Neural crest cell (in vitro differentiated cells): ENCODE data around the gene CHAC2. TPM values are rescaled to one million over a fixed set of nuclear protein-coding genes. Genes with fewer than 3 reads are reported as not detected.
"Not testable (repeated sequence)": the region's sequence is repeated elsewhere in the genome, so short reads cannot be mapped to it uniquely, and the experiment has no call there.

ENCODE experiments used
- DNase-seq: peaks from one replicate; pipeline ENCODE4 v3.0.0; 2021; ENCODE audit warnings: low read depth, mixed read lengths, low spot score
- H3K27ac Mint-ChIP-seq: one replicate; pipeline ENCODE4 v1.8.0; 2021; ENCODE audit warnings: mild to moderate bottlenecking, mixed read lengths; ENCODE audit not compliant: unreplicated experiment
- H3K27me3 Mint-ChIP-seq: 2 replicates; pipeline ENCODE4 v1.8.0; 2021; ENCODE audit warnings: low read depth, mild to moderate bottlenecking, mixed read lengths
- H3K36me3 Mint-ChIP-seq: 2 replicates; pipeline ENCODE4 v1.8.0; 2021; ENCODE audit warnings: low read depth, mild to moderate bottlenecking, mixed read lengths
- H3K4me1 Mint-ChIP-seq: 2 replicates; pipeline ENCODE4 v1.8.0; 2021; ENCODE audit warnings: mixed read lengths
- H3K4me3 Mint-ChIP-seq: one replicate; pipeline ENCODE4 v1.8.0; 2021; ENCODE audit warnings: mild to moderate bottlenecking, mixed read lengths
- H3K9me3 Mint-ChIP-seq: 2 replicates; pipeline ENCODE4 v1.8.0; 2021; ENCODE audit warnings: mixed read lengths
- long read RNA-seq: library from polyadenylated mRNA; unstranded; transcript quantifications from one replicate; pipeline ENCODE4 v2.0.0, GENCODE V29; 2020
- total RNA-seq: library from RNA; stranded (reverse); gene quantifications from 2 replicates; pipeline ENCODE4 v1.2.1, GENCODE V29; 2021
- TF ChIP-seq, protein P1 (sequence below): fragments of 200-600 bp; sonication (generic); conservative IDR thresholded peaks from 2 replicates; pipeline ENCODE4 v1.5.0; 2021; ENCODE audit warnings: antibody characterized with exemption, mild to moderate bottlenecking

The CHAC2 gene
- 7.8 and 7.9 TPM in 2 replicates for total RNA-seq
- long read RNA-seq, transcript CHAC2-201 (3 exons, 1,321 nt) = major isoform, 24 of 26 reads
- long read RNA-seq, partial matches to known transcripts = 0 of 26 reads
- long read RNA-seq, other reads (novel, unspliced or antisense) = 2 of 26 reads

DNA sequence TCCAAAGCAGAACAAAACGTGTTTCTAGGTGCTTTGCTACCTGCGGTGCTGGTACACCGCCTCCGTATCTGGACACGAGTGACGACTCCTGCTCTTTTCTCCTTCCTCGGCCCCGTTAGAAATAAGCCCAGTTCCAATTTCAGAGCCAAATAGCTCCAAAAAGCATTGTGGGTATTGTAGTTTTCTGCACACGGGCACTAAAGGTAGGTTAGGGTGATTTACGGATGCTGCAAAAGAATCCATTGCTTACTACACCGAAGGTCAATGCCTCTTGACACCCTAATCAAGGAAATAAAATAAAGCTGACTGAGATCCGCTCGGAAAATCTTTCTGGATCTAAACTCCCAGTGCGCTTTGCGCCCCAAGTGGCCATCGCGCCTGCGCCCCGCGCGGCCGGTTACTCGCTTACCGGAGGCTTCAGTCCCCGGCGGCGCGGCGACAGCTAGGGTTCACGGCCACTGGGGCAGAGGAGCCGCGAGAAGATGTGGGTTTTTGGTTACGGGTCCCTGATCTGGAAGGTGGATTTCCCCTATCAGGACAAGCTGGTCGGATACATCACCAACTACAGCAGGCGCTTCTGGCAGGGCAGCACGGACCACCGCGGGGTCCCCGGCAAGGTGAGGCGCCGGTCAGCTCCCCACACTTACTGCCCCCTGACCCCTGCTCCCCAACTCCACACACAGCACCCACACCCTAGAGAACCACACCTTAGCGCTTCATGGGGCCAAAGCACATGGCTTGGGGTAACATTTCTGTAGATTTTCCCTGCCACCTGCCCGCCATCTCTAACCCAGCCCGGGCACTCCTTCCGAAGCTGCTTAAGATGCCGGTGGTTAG, at the start of gene CHAC2:
TSS of gene CHAC2 (plus strand) at position 400 of the 837 bp plus-strand sequence. CDS start at position 483, 83 bp downstream.
- TF ChIP-seq, protein P1, sequence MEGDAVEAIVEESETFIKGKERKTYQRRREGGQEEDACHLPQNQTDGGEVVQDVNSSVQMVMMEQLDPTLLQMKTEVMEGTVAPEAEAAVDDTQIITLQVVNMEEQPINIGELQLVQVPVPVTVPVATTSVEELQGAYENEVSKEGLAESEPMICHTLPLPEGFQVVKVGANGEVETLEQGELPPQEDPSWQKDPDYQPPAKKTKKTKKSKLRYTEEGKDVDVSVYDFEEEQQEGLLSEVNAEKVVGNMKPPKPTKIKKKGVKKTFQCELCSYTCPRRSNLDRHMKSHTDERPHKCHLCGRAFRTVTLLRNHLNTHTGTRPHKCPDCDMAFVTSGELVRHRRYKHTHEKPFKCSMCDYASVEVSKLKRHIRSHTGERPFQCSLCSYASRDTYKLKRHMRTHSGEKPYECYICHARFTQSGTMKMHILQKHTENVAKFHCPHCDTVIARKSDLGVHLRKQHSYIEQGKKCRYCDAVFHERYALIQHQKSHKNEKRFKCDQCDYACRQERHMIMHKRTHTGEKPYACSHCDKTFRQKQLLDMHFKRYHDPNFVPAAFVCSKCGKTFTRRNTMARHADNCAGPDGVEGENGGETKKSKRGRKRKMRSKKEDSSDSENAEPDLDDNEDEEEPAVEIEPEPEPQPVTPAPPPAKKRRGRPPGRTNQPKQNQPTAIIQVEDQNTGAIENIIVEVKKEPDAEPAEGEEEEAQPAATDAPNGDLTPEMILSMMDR = peak; percentile 61
- peaks cover 2% of the 10 kb centered on the region for H3K9me3 Mint-ChIP-seq
- H3K27ac Mint-ChIP-seq = peak within 1 kb of the TSS; percentile 89
- H3K36me3 Mint-ChIP-seq = peaks cover 4% of the 10 kb centered on the region
- peaks cover 32% of the 10 kb centered on the region for H3K4me1 Mint-ChIP-seq
- no peaks in the 10 kb centered on the region for H3K27me3 Mint-ChIP-seq
- H3K4me3 Mint-ChIP-seq = peak within 1 kb of the TSS; percentile 86
- peak; percentile 75 for DNase-seq

DNA sequence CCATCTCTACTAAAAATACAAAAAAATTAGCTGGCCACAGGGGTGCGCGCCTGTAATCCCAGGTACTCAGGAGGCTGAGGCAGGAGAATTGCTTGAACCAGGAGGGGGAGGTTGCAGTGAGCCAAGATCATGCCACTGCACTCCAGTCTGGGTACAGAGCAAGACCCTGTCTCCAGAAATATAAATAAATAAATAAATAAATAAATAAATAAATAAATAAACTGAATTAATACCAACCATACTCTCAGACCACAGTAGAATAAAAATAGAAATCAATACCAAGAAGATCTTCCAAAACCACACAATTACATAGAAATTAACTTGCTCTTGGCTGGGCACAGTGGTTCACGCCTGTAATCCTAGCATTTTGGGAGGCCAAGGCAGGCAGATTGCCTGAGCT, 46.7 kb upstream of the CHAC2 start:
- not testable (repeated sequence) for H3K27me3 Mint-ChIP-seq, H3K27ac Mint-ChIP-seq, DNase-seq, H3K4me3 Mint-ChIP-seq, H3K4me1 Mint-ChIP-seq, H3K9me3 Mint-ChIP-seq
- peaks cover 41% of the 10 kb centered on the region for H3K36me3 Mint-ChIP-seq

DNA sequence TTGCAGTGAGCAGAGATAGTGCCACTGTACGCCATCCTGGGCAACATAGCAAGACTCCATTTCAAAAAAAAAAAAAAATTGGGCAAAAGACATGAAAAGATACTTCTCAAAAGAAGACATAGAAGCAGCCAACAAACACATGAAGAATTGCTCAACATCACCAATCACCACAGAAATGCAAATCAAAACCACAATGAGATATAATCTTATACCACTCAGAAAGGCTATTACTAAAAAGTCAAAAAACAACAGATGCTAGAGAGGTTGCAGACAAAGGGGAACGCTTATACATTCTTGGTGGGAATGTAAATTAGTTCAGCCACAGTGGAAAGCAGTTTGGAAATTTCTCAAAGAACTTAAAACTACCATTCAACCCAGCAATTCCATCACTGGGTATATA, 43.1 kb upstream of the CHAC2 start:
- H3K27ac Mint-ChIP-seq = no peak overlapping the region
- no peaks in the 10 kb centered on the region for H3K27me3 Mint-ChIP-seq
- H3K36me3 Mint-ChIP-seq = peaks cover 25% of the 10 kb centered on the region

DNA sequence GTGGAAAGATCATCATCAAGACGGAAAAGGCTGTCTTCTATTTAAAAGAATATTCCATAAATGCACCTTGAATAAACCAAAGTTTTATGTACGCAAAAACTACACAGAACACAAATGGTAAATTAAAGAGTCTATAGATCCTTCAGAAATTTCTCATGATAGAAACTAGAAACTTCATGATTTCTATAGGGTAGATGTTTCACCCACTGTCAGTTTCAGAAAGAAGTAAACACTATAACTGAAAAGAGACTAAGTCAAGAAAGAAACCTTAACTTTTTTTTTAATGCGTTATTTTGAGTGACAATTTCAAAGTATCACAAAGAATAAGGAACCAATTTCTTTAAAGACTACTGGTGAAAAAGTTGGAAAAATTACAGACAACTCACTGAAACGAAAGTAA, 41.9 kb upstream of the CHAC2 start:
- Mint-ChIP-seq H3K36me3 (peaks cover 27% of the 10 kb centered on the region), H3K4me1 (no peaks in the 10 kb centered on the region), H3K27me3 (no peaks in the 10 kb centered on the region), H3K27ac (no peak overlapping the region), H3K4me3 (no peak overlapping the region), H3K9me3 (no peaks in the 10 kb centered on the region)
- no peak for DNase-seq
- TF ChIP-seq, protein P1 = no peak

More for the DNA sequence above, 43.1 kb upstream of the CHAC2 start:
- Mint-ChIP-seq H3K4me3 (no peak overlapping the region), H3K4me1 (no peaks in the 10 kb centered on the region), H3K9me3 (peaks cover 2% of the 10 kb centered on the region)
- TF ChIP-seq, protein P1 = no peak
- DNase-seq = no peak

DNA sequence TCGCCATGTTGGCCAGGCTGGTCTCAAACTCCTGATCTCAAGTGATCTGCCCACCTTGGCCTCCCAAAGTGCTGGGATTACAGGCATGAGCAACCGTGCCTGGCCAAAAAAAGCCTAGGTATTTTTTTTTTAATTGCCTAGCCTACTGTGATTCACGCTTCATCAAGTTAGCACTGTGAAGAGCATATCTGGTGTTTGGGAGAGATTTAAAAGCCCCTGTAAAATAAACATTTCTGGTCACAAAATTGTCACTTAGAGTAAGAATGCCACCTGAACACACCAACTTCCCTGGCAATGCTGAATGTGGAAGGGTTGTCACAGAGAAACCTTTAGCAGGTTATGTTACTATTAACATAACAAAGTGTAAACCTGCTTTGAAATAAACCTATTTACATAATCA, 39.7 kb upstream of the CHAC2 start:
- Mint-ChIP-seq H3K4me3 (no peak overlapping the region), H3K27me3 (no peaks in the 10 kb centered on the region), H3K9me3 (no peaks in the 10 kb centered on the region), H3K27ac (no peak overlapping the region), H3K36me3 (peaks cover 18% of the 10 kb centered on the region), H3K4me1 (no peaks in the 10 kb centered on the region)
- DNase-seq = no peak
- TF ChIP-seq, protein P1 = no peak

DNA sequence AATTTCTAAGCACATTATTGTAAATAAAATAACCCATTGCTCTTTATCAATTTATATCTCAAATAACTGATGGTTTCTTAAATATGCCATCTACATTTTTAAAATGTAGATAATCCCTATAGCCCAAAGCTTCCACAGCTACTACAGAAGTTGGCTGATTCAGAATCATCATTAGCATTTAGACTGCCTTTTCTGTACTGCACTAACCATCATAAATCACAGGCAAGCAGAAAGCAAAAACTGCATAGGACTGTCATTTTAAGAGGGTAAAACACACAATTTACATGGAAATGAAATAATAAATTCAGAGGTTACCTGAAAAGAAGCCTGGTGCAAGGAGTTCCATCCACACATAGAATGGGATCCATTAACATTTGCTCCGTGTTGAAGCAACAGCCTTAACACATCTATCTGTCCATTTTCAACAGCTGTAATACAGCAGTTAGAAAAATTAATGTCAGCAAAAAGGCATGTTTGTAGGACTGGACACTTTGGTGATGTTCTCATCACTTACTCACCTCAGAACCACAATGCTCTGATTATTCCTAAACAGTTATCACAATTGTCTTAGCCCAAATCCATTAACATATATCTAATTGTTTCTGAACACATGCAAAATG, 38.4 kb upstream of the CHAC2 start:
- Mint-ChIP-seq H3K27ac (no peak overlapping the region), H3K36me3 (peaks cover 25% of the 10 kb centered on the region), H3K4me1 (no peaks in the 10 kb centered on the region), H3K9me3 (no peaks in the 10 kb centered on the region), H3K4me3 (no peak overlapping the region), H3K27me3 (no peaks in the 10 kb centered on the region)
- no peak for DNase-seq
- TF ChIP-seq, protein P1 = no peak
